Measurements from ENCODE around the gene ZSCAN9. TPM values are rescaled to one million over a fixed set of nuclear protein-coding genes. Genes with fewer than 3 reads are reported as not detected.

The ZSCAN9 gene
- total and polyA plus RNA-seq, 4 donors, result 1.3 to 4.8 (median 2.6) TPM

GRCh38 chr6:28252009-28252975 lies 27.2 kb downstream of the ZSCAN9 start, which contains the start of gene ZKSCAN4 (continued):
- TF ChIP-seq, protein P1, sequence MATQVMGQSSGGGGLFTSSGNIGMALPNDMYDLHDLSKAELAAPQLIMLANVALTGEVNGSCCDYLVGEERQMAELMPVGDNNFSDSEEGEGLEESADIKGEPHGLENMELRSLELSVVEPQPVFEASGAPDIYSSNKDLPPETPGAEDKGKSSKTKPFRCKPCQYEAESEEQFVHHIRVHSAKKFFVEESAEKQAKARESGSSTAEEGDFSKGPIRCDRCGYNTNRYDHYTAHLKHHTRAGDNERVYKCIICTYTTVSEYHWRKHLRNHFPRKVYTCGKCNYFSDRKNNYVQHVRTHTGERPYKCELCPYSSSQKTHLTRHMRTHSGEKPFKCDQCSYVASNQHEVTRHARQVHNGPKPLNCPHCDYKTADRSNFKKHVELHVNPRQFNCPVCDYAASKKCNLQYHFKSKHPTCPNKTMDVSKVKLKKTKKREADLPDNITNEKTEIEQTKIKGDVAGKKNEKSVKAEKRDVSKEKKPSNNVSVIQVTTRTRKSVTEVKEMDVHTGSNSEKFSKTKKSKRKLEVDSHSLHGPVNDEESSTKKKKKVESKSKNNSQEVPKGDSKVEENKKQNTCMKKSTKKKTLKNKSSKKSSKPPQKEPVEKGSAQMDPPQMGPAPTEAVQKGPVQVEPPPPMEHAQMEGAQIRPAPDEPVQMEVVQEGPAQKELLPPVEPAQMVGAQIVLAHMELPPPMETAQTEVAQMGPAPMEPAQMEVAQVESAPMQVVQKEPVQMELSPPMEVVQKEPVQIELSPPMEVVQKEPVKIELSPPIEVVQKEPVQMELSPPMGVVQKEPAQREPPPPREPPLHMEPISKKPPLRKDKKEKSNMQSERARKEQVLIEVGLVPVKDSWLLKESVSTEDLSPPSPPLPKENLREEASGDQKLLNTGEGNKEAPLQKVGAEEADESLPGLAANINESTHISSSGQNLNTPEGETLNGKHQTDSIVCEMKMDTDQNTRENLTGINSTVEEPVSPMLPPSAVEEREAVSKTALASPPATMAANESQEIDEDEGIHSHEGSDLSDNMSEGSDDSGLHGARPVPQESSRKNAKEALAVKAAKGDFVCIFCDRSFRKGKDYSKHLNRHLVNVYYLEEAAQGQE (IDR thresholded peaks at IDR 0.05), result no peak
- TF ChIP-seq GABPA (IDR thresholded peaks at IDR 0.05 in 1 of 2, conservative IDR thresholded peaks at IDR 0.05 in 1 of 2) (peak; percentile 99), TAF1 (conservative IDR thresholded peaks at IDR 0.05) (no peak), RXRA (IDR thresholded peaks at IDR 0.05) (peak; percentile 21 to 45), CTCF (IDR thresholded peaks at IDR 0.05; ENCODE audit: low read depth, low read length, missing input control) (no peak)

DNA sequence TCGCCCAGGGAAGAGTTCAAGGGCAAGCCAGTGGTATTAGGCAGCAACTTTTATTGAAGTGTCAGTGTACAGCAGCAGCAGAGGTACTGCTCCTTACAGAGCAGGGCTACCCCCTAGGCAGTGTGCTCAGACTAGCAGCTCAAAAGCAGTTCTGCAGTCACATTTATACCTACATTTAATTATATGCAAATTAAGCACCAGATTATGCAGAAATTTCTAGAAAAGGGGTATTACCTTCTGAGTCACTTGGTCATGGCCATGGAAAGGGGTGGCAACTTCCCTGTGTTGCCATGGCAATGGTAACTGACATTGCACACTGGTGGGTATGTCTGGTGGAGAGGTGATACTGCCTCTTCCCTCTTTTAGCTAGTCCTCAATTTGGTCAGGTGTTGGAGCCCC lies 29.0 kb downstream of the ZSCAN9 start:
- Histone ChIP-seq H3K27ac (ENCODE audit: low read depth in 1 of 2, low read length in 2 of 2) (no peak overlapping the region), H3K9me3 (ENCODE audit: control insufficient read depth in 4 of 4, low read length in 3 of 4) (peaks cover 0 to under 1% (median 0%) of the 10 kb centered on the region in 4 donors), H3K27me3 (ENCODE audit: control insufficient read depth in 4 of 4, insufficient read depth in 4 of 4, low read length in 3 of 4) (no peaks in the 10 kb centered on the region), H3K9ac (ENCODE audit: low read depth in 1 of 2, low read length in 2 of 2) (no peak overlapping the region), H3K4me1 (ENCODE audit: control insufficient read depth in 4 of 4, insufficient read depth in 4 of 4, low read length in 3 of 4) (peaks cover 0 to 23% (median 14%) of the 10 kb centered on the region in 4 donors), H3K36me3 (ENCODE audit: control insufficient read depth in 4 of 4, insufficient read depth in 3 of 4, low read depth in 1 of 4, low read length in 3 of 4) (no peaks in the 10 kb centered on the region), H3K4me3 (ENCODE audit: low read depth in 1 of 3, low read length in 3 of 3) (no peak overlapping the region)
- DNase-seq (ENCODE audit: low spot score), result no peak
- 87% methylated on average over 1 of the region's 1 CpG for WGBS
- no peak for TF ChIP-seq EGR1 (IDR thresholded peaks at IDR 0.05; ENCODE audit: low read depth in 2 of 2)
- TF ChIP-seq, protein P2, sequence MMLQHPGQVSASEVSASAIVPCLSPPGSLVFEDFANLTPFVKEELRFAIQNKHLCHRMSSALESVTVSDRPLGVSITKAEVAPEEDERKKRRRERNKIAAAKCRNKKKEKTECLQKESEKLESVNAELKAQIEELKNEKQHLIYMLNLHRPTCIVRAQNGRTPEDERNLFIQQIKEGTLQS (IDR thresholded peaks at IDR 0.05), result no peak
- TF ChIP-seq YY1 (IDR thresholded peaks at IDR 0.05), result no peak
- TF ChIP-seq FOXA1 (IDR thresholded peaks at IDR 0.05), result no peak
- TF ChIP-seq FOXA2 (IDR thresholded peaks at IDR 0.05), result no peak
- no peak for TF ChIP-seq JUND (IDR thresholded peaks at IDR 0.05)

- H3K4me1 ChIP-seq (ENCODE audit: control insufficient read depth in 4 of 4, insufficient read depth in 4 of 4, low read length in 3 of 4), result peaks cover 0 to 6% (median 5%) of the 10 kb centered on the region in 4 donors
- H3K9me3 ChIP-seq (ENCODE audit: control insufficient read depth in 4 of 4, low read length in 3 of 4), result peaks cover 0 to 6% (median 3%) of the 10 kb centered on the region in 4 donors
- H3K27ac ChIP-seq (ENCODE audit: low read depth in 1 of 2, low read length in 2 of 2), result no peak overlapping the region
- no peak for DNase-seq (ENCODE audit: low spot score)
- no peaks in the 10 kb centered on the region for H3K27me3 ChIP-seq (ENCODE audit: control insufficient read depth in 4 of 4, insufficient read depth in 4 of 4, low read length in 3 of 4)
- H3K9ac ChIP-seq (ENCODE audit: low read depth in 1 of 2, low read length in 2 of 2), result no peak overlapping the region
- H3K36me3 ChIP-seq (ENCODE audit: control insufficient read depth in 4 of 4, insufficient read depth in 3 of 4, low read depth in 1 of 4, low read length in 3 of 4), result no peaks in the 10 kb centered on the region
- WGBS, result 0% methylated on average over 1 of the region's 1 CpG
- no peak overlapping the region for H3K4me3 ChIP-seq (ENCODE audit: low read depth in 1 of 3, low read length in 3 of 3)
- TF ChIP-seq, protein P3, sequence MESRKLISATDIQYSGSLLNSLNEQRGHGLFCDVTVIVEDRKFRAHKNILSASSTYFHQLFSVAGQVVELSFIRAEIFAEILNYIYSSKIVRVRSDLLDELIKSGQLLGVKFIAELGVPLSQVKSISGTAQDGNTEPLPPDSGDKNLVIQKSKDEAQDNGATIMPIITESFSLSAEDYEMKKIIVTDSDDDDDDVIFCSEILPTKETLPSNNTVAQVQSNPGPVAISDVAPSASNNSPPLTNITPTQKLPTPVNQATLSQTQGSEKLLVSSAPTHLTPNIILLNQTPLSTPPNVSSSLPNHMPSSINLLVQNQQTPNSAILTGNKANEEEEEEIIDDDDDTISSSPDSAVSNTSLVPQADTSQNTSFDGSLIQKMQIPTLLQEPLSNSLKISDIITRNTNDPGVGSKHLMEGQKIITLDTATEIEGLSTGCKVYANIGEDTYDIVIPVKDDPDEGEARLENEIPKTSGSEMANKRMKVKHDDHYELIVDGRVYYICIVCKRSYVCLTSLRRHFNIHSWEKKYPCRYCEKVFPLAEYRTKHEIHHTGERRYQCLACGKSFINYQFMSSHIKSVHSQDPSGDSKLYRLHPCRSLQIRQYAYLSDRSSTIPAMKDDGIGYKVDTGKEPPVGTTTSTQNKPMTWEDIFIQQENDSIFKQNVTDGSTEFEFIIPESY (IDR thresholded peaks at IDR 0.05), result no peak
- no peak for TF ChIP-seq FOXA2 (IDR thresholded peaks at IDR 0.05)
- no peak for TF ChIP-seq FOXA1 (IDR thresholded peaks at IDR 0.05)
- TF ChIP-seq YY1 (IDR thresholded peaks at IDR 0.05), result no peak
- no peak for TF ChIP-seq RXRA (IDR thresholded peaks at IDR 0.05)
- no peak for TF ChIP-seq TAF1 (conservative IDR thresholded peaks at IDR 0.05)
- no peak for TF ChIP-seq RAD21 (IDR thresholded peaks at IDR 0.05)
- no peak for TF ChIP-seq GABPA (IDR thresholded peaks at IDR 0.05 in 1 of 2, conservative IDR thresholded peaks at IDR 0.05 in 1 of 2)
- TF ChIP-seq HNF4A (conservative IDR thresholded peaks at IDR 0.05), result no peak
- TF ChIP-seq JUND (IDR thresholded peaks at IDR 0.05), result no peak
- no peak for TF ChIP-seq CTCF (IDR thresholded peaks at IDR 0.05; ENCODE audit: low read depth, low read length, missing input control)
- TF ChIP-seq, protein P4, sequence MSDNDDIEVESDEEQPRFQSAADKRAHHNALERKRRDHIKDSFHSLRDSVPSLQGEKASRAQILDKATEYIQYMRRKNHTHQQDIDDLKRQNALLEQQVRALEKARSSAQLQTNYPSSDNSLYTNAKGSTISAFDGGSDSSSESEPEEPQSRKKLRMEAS (IDR thresholded peaks at IDR 0.05), result no peak
- no peak for TF ChIP-seq SP1 (IDR thresholded peaks at IDR 0.05)
- no peak for TF ChIP-seq NR2F2 (IDR thresholded peaks at IDR 0.05)
- no peak for TF ChIP-seq HNF4G (IDR thresholded peaks at IDR 0.05)
- no peak for TF ChIP-seq EGR1 (IDR thresholded peaks at IDR 0.05; ENCODE audit: low read depth in 2 of 2)
These were observed 32.0 kb downstream of the ZSCAN9 start for GRCh38 chr6:28257042-28257441.
